Transverse colon (tissue), 4 donors: ENCODE data around the gene COMP. TPM values are rescaled to one million over a fixed set of nuclear protein-coding genes. Genes with fewer than 3 reads are reported as not detected.

ENCODE experiments used
- DNase-seq: peaks from one replicate; pipeline ENCODE4 v3.0.0-alpha.2; 2019
- H3K27ac ChIP-seq, 4 donors: fragments of 200-600 bp; sonication (generic); 2 replicates each; pipeline ENCODE4 v1.5.1; 2016 to 2018; ENCODE audit warnings: inconsistent platforms in 4 of 4
- H3K27me3 ChIP-seq: fragments of 200-600 bp; sonication (generic); 2 replicates; pipeline ENCODE4 v1.5.1; 2017; ENCODE audit warnings: inconsistent platforms
- H3K36me3 ChIP-seq, 4 donors: fragments of 200-600 bp; sonication (generic); 2 replicates each; pipeline ENCODE4 v1.5.1; 2017 to 2019; ENCODE audit warnings: inconsistent platforms in 4 of 4
- H3K4me1 ChIP-seq, 4 donors: fragments of 200-600 bp; sonication (generic); 2 replicates each; pipeline ENCODE4 v1.5.1; 2017 to 2020; ENCODE audit warnings: inconsistent platforms in 4 of 4
- H3K4me3 ChIP-seq, 4 donors: fragments of 200-600 bp; sonication (generic); 1 replicate in 1 of 4; 2 replicates in 3 of 4; pipeline versions ENCODE4 v1.5.1 to v1.6.1; 2017 to 2019; ENCODE audit warnings: inconsistent platforms in 4 of 4
- H3K9me3 ChIP-seq, 2 donors: fragments of 200-600 bp; sonication (generic); 2 replicates each; pipeline ENCODE4 v1.5.1; 2017 to 2019; ENCODE audit warnings: inconsistent platforms in 2 of 2
- EP300 ChIP-seq: sonication (generic); formaldehyde crosslinking; IDR thresholded peaks from one replicate; pipeline ENCODE4 v1.6.1; 2017; ENCODE audit warnings: antibody characterized with exemption, low read depth
- POLR2A ChIP-seq: fragments of 450-650 bp; IDR thresholded peaks from one replicate; pipeline ENCODE4 v1.6.1; 2016; ENCODE audit warnings: antibody characterized with exemption, mild to moderate bottlenecking, moderate library complexity
- POLR2AphosphoS5 ChIP-seq, 3 donors: sonication (generic); formaldehyde crosslinking; IDR thresholded peaks; one replicate each; pipeline ENCODE4 v1.6.1; 2016; ENCODE audit warnings: antibody characterized with exemption in 3 of 3
- WGBS, 2 donors: methylation state at CpG; one replicate each; pipeline ENCODE4 v1.1.5; 2018; ENCODE audit warnings: low coverage in 1 of 2; 5-methylcytosine and 5-hydroxymethylcytosine counted together
- in situ Hi-C, 4 donors: fragments of 200-750 bp; cut with MboI; loops; one replicate each; pipeline versions ENCODE4 v1.15.0 to v1.15.1; 2017; ENCODE audit warnings: low sequenced_read_pairs in 3 of 4, low pct_ligation_motif_present in 1 of 4, low pct_unique_long_range_greater_than_20kb in 1 of 4
- intact Hi-C: fragments of 100-400 bp; cut with DNase I; formaldehyde crosslinking; loops from one replicate; pipeline ENCODE4 v1.15.1; 2023; ENCODE audit warnings: low total_unique reads
- total RNA-seq, 4 donors: library from RNA; depleted of rRNA; stranded (reverse); fragments of >200 nt; gene quantifications; one replicate each; pipeline ENCODE4 v1.1.0, GENCODE V29; 2016
- TF ChIP-seq, protein P1 (sequence below), 5 experiments: fragments of 200-600 bp in 3 of 5; fragments of 450-650 bp in 2 of 5; sonication (generic) in 3 of 5; IDR thresholded peaks; 1 replicate in 2 of 5; 2 replicates in 3 of 5; pipeline ENCODE4 v1.5.1; 2016 to 2017; ENCODE audit warnings: antibody characterized with exemption in 5 of 5, inconsistent platforms in 3 of 5, mild to moderate bottlenecking in 2 of 5, moderate library complexity in 1 of 5

The COMP gene
- total RNA-seq, 4 donors from 2014 or later = 0.32 to 0.55 TPM; not detected in 2

- DNase-seq = no peak
- no peak for TF ChIP-seq EP300
- TF ChIP-seq, protein P1, sequence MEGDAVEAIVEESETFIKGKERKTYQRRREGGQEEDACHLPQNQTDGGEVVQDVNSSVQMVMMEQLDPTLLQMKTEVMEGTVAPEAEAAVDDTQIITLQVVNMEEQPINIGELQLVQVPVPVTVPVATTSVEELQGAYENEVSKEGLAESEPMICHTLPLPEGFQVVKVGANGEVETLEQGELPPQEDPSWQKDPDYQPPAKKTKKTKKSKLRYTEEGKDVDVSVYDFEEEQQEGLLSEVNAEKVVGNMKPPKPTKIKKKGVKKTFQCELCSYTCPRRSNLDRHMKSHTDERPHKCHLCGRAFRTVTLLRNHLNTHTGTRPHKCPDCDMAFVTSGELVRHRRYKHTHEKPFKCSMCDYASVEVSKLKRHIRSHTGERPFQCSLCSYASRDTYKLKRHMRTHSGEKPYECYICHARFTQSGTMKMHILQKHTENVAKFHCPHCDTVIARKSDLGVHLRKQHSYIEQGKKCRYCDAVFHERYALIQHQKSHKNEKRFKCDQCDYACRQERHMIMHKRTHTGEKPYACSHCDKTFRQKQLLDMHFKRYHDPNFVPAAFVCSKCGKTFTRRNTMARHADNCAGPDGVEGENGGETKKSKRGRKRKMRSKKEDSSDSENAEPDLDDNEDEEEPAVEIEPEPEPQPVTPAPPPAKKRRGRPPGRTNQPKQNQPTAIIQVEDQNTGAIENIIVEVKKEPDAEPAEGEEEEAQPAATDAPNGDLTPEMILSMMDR (IDR thresholded peaks at IDR 0.05) = no peak
- TF ChIP-seq POLR2AphosphoS5 (IDR thresholded peaks at IDR 0.05) = no peak
- TF ChIP-seq POLR2A = no peak
- WGBS, 2 donors = 61% methylated on average over 2 of the region's 2 CpGs; no CpG with 5 or more reads in 1 of the 2 donors
- intact Hi-C loops = no loop called here
- peaks cover 76% of the 10 kb centered on the region for H3K27me3 ChIP-seq
- H3K9me3 ChIP-seq = no peaks in the 10 kb centered on the region
- peaks cover 0 to 4% (median 2%) of the 10 kb centered on the region in 4 donors for H3K4me1 ChIP-seq
- H3K4me3 ChIP-seq = no peak overlapping the region
- in situ Hi-C loops = no loop called here
- H3K36me3 ChIP-seq = no peaks in the 10 kb centered on the region
- no peak overlapping the region for H3K27ac ChIP-seq
Measured at GRCh38 chr19:18796239-18796638, 5.1 kb upstream of the COMP start.

DNA sequence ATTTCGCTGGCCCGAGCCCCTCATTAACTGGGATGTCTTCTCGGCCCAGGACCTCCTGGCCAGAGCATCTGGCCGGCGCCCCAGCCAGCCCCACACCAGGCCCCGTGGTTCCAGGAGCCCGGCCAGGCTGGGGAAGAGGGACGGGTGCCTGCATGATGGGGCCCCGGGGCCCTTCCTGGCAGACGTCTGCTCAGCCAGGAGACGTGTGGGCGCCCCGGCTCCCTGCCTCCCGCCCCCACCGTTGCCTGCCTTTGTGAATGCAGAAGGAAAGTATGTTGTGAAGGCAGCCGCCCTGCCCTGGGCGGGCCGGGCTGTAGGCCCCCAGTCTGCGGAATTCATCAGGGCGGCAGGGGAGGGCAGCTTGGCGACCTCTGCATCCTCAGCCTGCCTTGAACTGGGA, 4.4 kb upstream of the COMP start:
- Histone ChIP-seq H3K9me3 (no peaks in the 10 kb centered on the region), H3K4me3 (no peak overlapping the region), H3K27ac (no peak overlapping the region), H3K36me3 (no peaks in the 10 kb centered on the region), H3K4me1 (peaks cover 5 to 10% (median 9%) of the 10 kb centered on the region in 4 donors), H3K27me3 (peaks cover 83% of the 10 kb centered on the region)
- 17% methylated on average over 20 of the region's 21 CpGs; no CpG with 5 or more reads in 1 of the 2 donors for WGBS, 2 donors
- in situ Hi-C loops = no loop called here
- intact Hi-C loops = no loop called here
- TF ChIP-seq EP300 (no peak), POLR2A (no peak), POLR2AphosphoS5 (IDR thresholded peaks at IDR 0.05) (no peak)
- TF ChIP-seq, protein P1 (IDR thresholded peaks at IDR 0.05) = no peak
- DNase-seq = no peak

- intact Hi-C loops = no loop called here
- DNase-seq = no peak
- WGBS, 2 donors = 60 to 85% methylated on average over 1 to 6 of the region's 6 CpGs
- TF ChIP-seq POLR2AphosphoS5 (IDR thresholded peaks at IDR 0.05) (no peak), POLR2A (no peak), EP300 (no peak)
- TF ChIP-seq, protein P1 (IDR thresholded peaks at IDR 0.05) = no peak
- Histone ChIP-seq H3K36me3 (no peaks in the 10 kb centered on the region), H3K9me3 (no peaks in the 10 kb centered on the region), H3K4me1 (peaks cover 8 to 19% (median 17%) of the 10 kb centered on the region in 4 donors), H3K27me3 (peaks cover 91% of the 10 kb centered on the region), H3K27ac (no peak overlapping the region), H3K4me3 (no peak overlapping the region)
- in situ Hi-C loops = no loop called here
Measured at GRCh38 chr19:18794692-18795091, 3.6 kb upstream of the COMP start.

DNA sequence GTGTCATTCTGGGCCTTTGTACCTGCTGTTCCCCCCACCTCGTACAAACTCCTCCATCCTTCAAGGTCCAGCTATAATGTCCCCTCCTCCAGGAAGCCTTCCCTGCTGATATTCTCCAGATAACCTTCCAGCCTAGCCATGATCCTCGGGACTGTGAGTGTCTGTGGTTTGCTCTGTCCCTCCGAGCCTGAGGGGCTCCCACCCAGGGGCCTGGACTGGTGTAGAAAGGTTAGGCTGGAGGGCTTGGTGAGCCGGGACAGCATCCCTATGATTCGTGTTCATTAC, 2.9 kb upstream of the COMP start:
- intact Hi-C loops = no loop called here
- no peak for TF ChIP-seq POLR2AphosphoS5 (IDR thresholded peaks at IDR 0.05)
- no peak for TF ChIP-seq POLR2A
- TF ChIP-seq, protein P1 (IDR thresholded peaks at IDR 0.05) = no peak
- TF ChIP-seq EP300 = no peak
- H3K36me3 ChIP-seq = no peaks in the 10 kb centered on the region
- no peak overlapping the region for H3K27ac ChIP-seq
- H3K9me3 ChIP-seq = no peaks in the 10 kb centered on the region
- 47 to 54% methylated on average over 2 to 5 of the region's 5 CpGs for WGBS, 2 donors
- peaks cover 97% of the 10 kb centered on the region for H3K27me3 ChIP-seq
- H3K4me3 ChIP-seq = no peak overlapping the region
- in situ Hi-C loops = no loop called here
- H3K4me1 ChIP-seq = peaks cover 10 to 25% (median 21%) of the 10 kb centered on the region in 4 donors
- no peak for DNase-seq
